Measurements from ENCODE around the gene SLC4A4.

SLC4A4 gene

GRCh38 chr4:71472946-71473345 is 134.1 kb downstream of the SLC4A4 start:
- H3K36me3 ChIP-seq (ENCODE audit: control insufficient read depth, insufficient read depth, low read length), result no peaks in the 10 kb centered on the region
- no peaks in the 10 kb centered on the region for H3K27me3 ChIP-seq (replicated peaks; ENCODE audit: control insufficient read depth, insufficient read depth, low read length)
- no peak overlapping the region for H3K4me3 ChIP-seq (replicated peaks; ENCODE audit: low read depth, low read length)
- DNase-seq (ENCODE audit: extremely low read depth, insufficient read length), result no peak
- TF ChIP-seq CTCF (IDR thresholded peaks at IDR 0.05; ENCODE audit: insufficient read depth, low read length, poor library complexity, severe bottlenecking), result no peak

- Histone ChIP-seq H3K36me3 (ENCODE audit: control insufficient read depth, insufficient read depth, low read length) (no peaks in the 10 kb centered on the region), H3K4me3 (replicated peaks; ENCODE audit: low read depth, low read length) (no peak overlapping the region), H3K27me3 (replicated peaks; ENCODE audit: control insufficient read depth, insufficient read depth, low read length) (no peaks in the 10 kb centered on the region)
- no peak for TF ChIP-seq CTCF (IDR thresholded peaks at IDR 0.05; ENCODE audit: insufficient read depth, low read length, poor library complexity, severe bottlenecking)
- no peak for DNase-seq (ENCODE audit: extremely low read depth, insufficient read length)
Observed at GRCh38 chr4:71473541-71474240, 134.9 kb downstream of the SLC4A4 start.

DNA sequence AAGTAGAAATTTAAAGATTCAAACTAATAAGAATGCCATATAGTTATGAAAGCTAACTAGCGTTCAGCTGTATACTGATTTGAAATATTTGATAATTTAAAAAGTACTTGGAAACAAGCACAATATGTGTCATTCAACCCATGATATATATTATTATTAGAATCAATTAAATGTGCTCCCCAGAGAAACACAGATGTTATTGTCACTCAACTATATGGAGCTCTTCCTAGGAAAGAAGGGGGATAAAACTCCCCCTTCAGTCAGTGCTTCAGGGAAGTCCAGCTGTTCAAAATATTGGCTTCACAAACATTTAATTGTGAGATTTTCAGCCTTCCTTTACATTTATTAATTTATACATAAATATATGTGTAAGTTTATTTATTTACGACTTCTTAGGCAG is 135.9 kb downstream of the SLC4A4 start:
- no peak overlapping the region for H3K4me3 ChIP-seq (replicated peaks; ENCODE audit: low read depth, low read length)
- no peaks in the 10 kb centered on the region for H3K36me3 ChIP-seq (ENCODE audit: control insufficient read depth, insufficient read depth, low read length)
- no peak for DNase-seq (ENCODE audit: extremely low read depth, insufficient read length)
- no peaks in the 10 kb centered on the region for H3K27me3 ChIP-seq (replicated peaks; ENCODE audit: control insufficient read depth, insufficient read depth, low read length)
- TF ChIP-seq CTCF (IDR thresholded peaks at IDR 0.05; ENCODE audit: insufficient read depth, low read length, poor library complexity, severe bottlenecking), result no peak

DNA sequence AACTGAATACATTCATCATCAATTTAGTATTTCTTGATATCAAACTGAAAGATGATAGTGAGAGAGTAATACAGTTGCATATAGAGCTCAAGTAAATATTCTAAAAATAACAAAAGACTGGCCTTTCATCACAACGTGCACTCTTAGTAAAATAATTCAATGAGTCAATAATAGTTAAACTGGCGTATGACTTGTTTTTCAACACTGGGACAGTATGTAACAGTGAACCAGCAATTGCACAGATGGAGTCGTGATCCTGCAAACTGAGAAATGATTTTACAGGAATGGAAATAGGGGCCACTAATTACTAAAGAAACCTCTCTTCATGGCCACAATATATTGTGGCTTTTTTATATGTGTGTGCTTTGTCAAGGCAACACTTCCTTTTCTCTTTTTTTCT is 137.4 kb downstream of the SLC4A4 start:
- no peak for TF ChIP-seq CTCF (IDR thresholded peaks at IDR 0.05; ENCODE audit: insufficient read depth, low read length, poor library complexity, severe bottlenecking)
- H3K27me3 ChIP-seq (replicated peaks; ENCODE audit: control insufficient read depth, insufficient read depth, low read length), result no peaks in the 10 kb centered on the region
- no peak overlapping the region for H3K4me3 ChIP-seq (replicated peaks; ENCODE audit: low read depth, low read length)
- DNase-seq (ENCODE audit: extremely low read depth, insufficient read length), result no peak
- H3K36me3 ChIP-seq (ENCODE audit: control insufficient read depth, insufficient read depth, low read length), result no peaks in the 10 kb centered on the region

GRCh38 chr4:71486550-71487343 is 147.9 kb downstream of the SLC4A4 start:
- TF ChIP-seq CTCF (IDR thresholded peaks at IDR 0.05; ENCODE audit: insufficient read depth, low read length, poor library complexity, severe bottlenecking), result no peak
- no peak for DNase-seq (ENCODE audit: extremely low read depth, insufficient read length)
- H3K27me3 ChIP-seq (replicated peaks; ENCODE audit: control insufficient read depth, insufficient read depth, low read length), result no peaks in the 10 kb centered on the region; the same call in 1 of the 2 replicates
- no peak overlapping the region for H3K4me3 ChIP-seq (replicated peaks; ENCODE audit: low read depth, low read length)
- no peaks in the 10 kb centered on the region for H3K36me3 ChIP-seq (ENCODE audit: control insufficient read depth, insufficient read depth, low read length)
